ENCODE results near the gene TXNDC8. TPM values are rescaled to one million over a fixed set of nuclear protein-coding genes. Genes with fewer than 3 reads are reported as not detected.

Gene TXNDC8
- total RNA-seq, 2 experiments from 2014 or later = not detected

DNA sequence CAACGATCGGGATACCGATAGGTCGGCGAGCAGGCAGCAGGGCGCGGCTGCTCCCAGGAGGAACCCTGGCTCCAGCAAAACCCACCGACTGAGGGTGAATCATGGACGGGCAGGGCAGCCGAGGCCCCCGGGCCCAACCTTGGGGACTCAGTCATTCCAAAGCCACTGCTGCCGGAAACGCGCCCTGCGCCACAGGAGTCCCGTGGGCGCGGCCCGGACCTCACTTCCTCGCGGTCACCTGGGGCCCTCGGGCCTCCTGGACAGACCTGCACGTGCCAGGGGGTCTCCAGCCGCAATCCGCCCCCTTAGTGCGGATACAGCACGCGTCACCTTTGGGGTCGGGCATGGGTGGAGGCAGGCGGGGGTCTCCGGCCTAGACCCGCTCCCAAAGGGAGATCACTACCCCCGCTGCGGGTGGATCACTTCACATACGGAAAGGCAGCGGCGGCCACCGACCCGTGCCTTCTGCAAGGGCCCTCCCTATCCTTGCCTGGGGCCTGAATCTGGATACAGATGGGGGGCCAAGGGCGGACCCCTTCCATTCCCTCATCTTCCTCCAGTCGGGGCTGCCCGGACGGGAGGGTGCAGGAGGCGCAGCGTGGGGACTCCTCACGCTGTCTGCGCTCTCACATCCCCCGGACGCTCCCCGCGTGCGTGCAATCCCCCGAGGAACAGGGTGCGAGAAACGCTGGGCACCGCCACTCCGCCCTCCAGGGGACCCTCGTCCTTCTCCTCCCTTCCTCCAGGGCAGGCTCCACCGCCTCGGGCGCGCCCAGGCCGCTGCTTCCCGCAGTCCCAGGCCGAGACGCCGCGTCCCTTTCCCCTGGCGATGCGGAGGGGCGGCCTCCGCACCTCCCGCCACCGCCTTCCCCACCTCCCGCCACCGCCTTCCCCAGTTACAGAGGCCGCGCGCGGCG lies 81.9 kb downstream of the TXNDC8 start:
- no peaks in the 10 kb centered on the region for H3K9me3 Mint-ChIP-seq (ENCODE audit: low read depth)
- H3K4me1 Mint-ChIP-seq = peaks cover 60% of the 10 kb centered on the region
- CTCF ChIA-PET = interaction anchor here (1.0 kb wide), 1 partner anchor 107 kb away, joined by 4 read pairs; no protein-coding TSS in a partner anchor
- H3K4me3 Mint-ChIP-seq = peak overlapping the region; percentile 95
- peak; percentile 32 for ATAC-seq
- intact Hi-C loops (cut with DNase I, micrococcal nuclease) = loop anchor here (1.0 to 10.0 kb wide), 14 partner anchors 107 to 1669 kb away; partner anchors contain the start of genes CTNNAL1 (in 1 of the 2), DNAJC25 (in 1 of the 2) and TMEM245 (in 1 of the 2)
- H3K36me3 Mint-ChIP-seq (ENCODE audit: low read depth) = peaks cover 42% of the 10 kb centered on the region
- DNase-seq = peak; percentile 82
- H3K27me3 Mint-ChIP-seq = no peaks in the 10 kb centered on the region
- POLR2A ChIA-PET = interaction anchor here (0.8 to 1.6 kb wide), 5 partner anchors 13 to 374 kb away, joined by 3 to 6 read pairs (median 3); no protein-coding TSS in a partner anchor
- H3K27ac Mint-ChIP-seq = peak overlapping the region; percentile 99

DNA sequence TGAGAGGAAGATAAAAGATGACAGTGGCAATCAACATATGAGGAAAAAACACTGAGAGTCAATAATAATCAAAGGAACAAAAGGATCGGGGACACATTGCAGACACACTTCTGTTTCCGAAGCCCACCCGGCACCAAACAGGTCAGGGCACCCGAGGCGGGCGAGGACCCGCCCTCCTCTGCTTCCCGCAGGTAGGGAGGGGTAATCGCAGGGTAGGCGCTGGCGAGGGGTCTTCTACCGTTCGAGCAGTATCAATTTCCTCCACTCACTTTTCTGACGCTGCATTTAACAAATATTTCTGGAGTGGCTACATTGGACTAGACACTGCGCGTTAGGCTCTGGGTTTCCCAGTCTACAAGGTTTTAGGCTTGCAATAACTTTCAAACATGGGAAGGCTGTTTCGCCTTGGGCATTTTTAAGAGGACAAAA lies 82.6 kb downstream of the TXNDC8 start:
- Mint-ChIP-seq H3K27me3 (no peaks in the 10 kb centered on the region), H3K36me3 (ENCODE audit: low read depth) (peaks cover 48% of the 10 kb centered on the region), H3K27ac (peak overlapping the region; percentile 99), H3K9me3 (ENCODE audit: low read depth) (no peaks in the 10 kb centered on the region), H3K4me1 (peaks cover 65% of the 10 kb centered on the region), H3K4me3 (peak overlapping the region; percentile 95)
- ChIA-PET POLR2A (no interaction called here), CTCF (no interaction called here)
- ATAC-seq (no peak), DNase-seq (peak; percentile 14)
- intact Hi-C loops (cut with DNase I, micrococcal nuclease) = loop anchor here (5.0 to 10.0 kb wide), 7 partner anchors 280 to 1670 kb away; partner anchors contain the start of genes CTNNAL1 (in 1 of the 2), DNAJC25 (in 1 of the 2) and TMEM245 (in 1 of the 2)

GRCh38 chr9:110254500-110254899 lies 83.2 kb downstream of the TXNDC8 start:
- H3K27ac Mint-ChIP-seq = peak overlapping the region; percentile 99
- no peaks in the 10 kb centered on the region for H3K9me3 Mint-ChIP-seq (ENCODE audit: low read depth)
- POLR2A ChIA-PET = no interaction called here
- ATAC-seq = no peak
- CTCF ChIA-PET = no interaction called here
- no peaks in the 10 kb centered on the region for H3K27me3 Mint-ChIP-seq
- no peak for DNase-seq
- intact Hi-C loops (cut with DNase I, micrococcal nuclease) = loop anchor here (10.0 kb wide), 5 partner anchors 280 to 1670 kb away; partner anchors contain the start of gene DNAJC25 (in 1 of the 2)
- peaks cover 63% of the 10 kb centered on the region for H3K4me1 Mint-ChIP-seq
- H3K4me3 Mint-ChIP-seq = peak overlapping the region; percentile 95
- H3K36me3 Mint-ChIP-seq (ENCODE audit: low read depth) = peaks cover 53% of the 10 kb centered on the region

Other genes starting within 250 kb of the TXNDC8 start
- gene C9orf152, start 129.7 kb downstream of the TXNDC8 start, total RNA-seq = not detected
- 100 to 1,000 TPM; 449 to 553 TPM for gene TXN, start 81.4 kb downstream of the TXNDC8 start, total RNA-seq
- gene SVEP1, start 241.9 kb upstream of the TXNDC8 start, total RNA-seq = not detected

All from activated CD4-positive, alpha-beta T cell treated with anti-CD3 and anti-CD28 coated beads for 36 hours (primary cell).